Spinal cord (tissue), 10 donors: ENCODE data around the gene DSG2. TPM values are rescaled to one million over a fixed set of nuclear protein-coding genes. Genes with fewer than 3 reads are reported as not detected.
"Not testable (repeated sequence)": the region's sequence is repeated elsewhere in the genome, so short reads cannot be mapped to it uniquely, and the experiment has no call there.

Source experiments
- DNase-seq, 6 donors: peaks; one replicate each; pipeline versions ENCODE4 v3.0.0 to v3.0.0-alpha.2; 2013 to 2015; ENCODE audit warnings: low spot score in 6 of 6, low read depth in 4 of 6
- H3K27ac ChIP-seq: one replicate; pipeline ENCODE4 v1.5.1; 2013; ENCODE audit warnings: low read depth, low read length, control low read depth
- H3K27me3 ChIP-seq: one replicate; pipeline ENCODE4 v1.6.1; 2013; ENCODE audit warnings: low read length; ENCODE audit not compliant: control insufficient read depth, insufficient read depth
- H3K36me3 ChIP-seq: one replicate; pipeline ENCODE4 v1.6.1; 2013; ENCODE audit warnings: low read length; ENCODE audit not compliant: control insufficient read depth, insufficient read depth
- H3K4me1 ChIP-seq: one replicate; pipeline ENCODE4 v1.6.1; 2013; ENCODE audit warnings: low read length; ENCODE audit not compliant: control insufficient read depth, insufficient read depth
- H3K4me3 ChIP-seq: one replicate; pipeline ENCODE4 v1.5.1; 2013; ENCODE audit warnings: low read depth, low read length, control low read depth
- H3K9me3 ChIP-seq: one replicate; pipeline ENCODE4 v1.6.1; 2013; ENCODE audit warnings: low read length; ENCODE audit not compliant: control insufficient read depth, insufficient read depth
- WGBS: methylation state at CpG from one replicate; pipeline ENCODE4 v1.1.5; 2013; ENCODE audit warnings: missing lambda C conversion rate; ENCODE audit not compliant: insufficient coverage; 5-methylcytosine and 5-hydroxymethylcytosine counted together
- polyA plus RNA-seq, 2 donors: library from polyadenylated mRNA; unstranded; fragments of 120-200 nt; gene quantifications; one replicate each; pipeline ENCODE4 v1.2.1, GENCODE V29; 2013; ENCODE audit not compliant: insufficient read length in 2 of 2
- total RNA-seq, 2 donors: library from RNA; depleted of rRNA in 1 of 2; stranded (reverse); fragments of 120-200 nt in 1 of 2; fragments of >200 nt in 1 of 2; gene quantifications; one replicate each; pipeline versions ENCODE4 v1.2.3 to v1.2.4, GENCODE V29; 2013 to 2014
- donor health status: healthy.

DSG2 gene
- total and polyA plus RNA-seq, 4 donors: 1.3 to 34.2 (median 9.3) TPM

- H3K4me1 ChIP-seq: no peaks in the 10 kb centered on the region
- no peak overlapping the region for H3K4me3 ChIP-seq
- no peaks in the 10 kb centered on the region for H3K9me3 ChIP-seq
- H3K36me3 ChIP-seq: no peaks in the 10 kb centered on the region
- DNase-seq: no peak
- WGBS: 95% methylated on average over 7 of the region's 9 CpGs
- no peaks in the 10 kb centered on the region for H3K27me3 ChIP-seq
- H3K27ac ChIP-seq: no peak overlapping the region
Observed at GRCh38 chr18:31487246-31488015, 10.5 kb upstream of the DSG2 start.

GRCh38 chr18:31489311-31489710, 8.7 kb upstream of the DSG2 start:
- H3K9me3 ChIP-seq: no peaks in the 10 kb centered on the region
- H3K4me3 ChIP-seq: no peak overlapping the region
- no peak overlapping the region for H3K27ac ChIP-seq
- WGBS: 100% methylated on average over 1 of the region's 1 CpG
- no peaks in the 10 kb centered on the region for H3K36me3 ChIP-seq
- H3K4me1 ChIP-seq: no peaks in the 10 kb centered on the region
- no peaks in the 10 kb centered on the region for H3K27me3 ChIP-seq
- DNase-seq: no peak

GRCh38 chr18:31490387-31490786, 7.6 kb upstream of the DSG2 start:
- Histone ChIP-seq H3K4me1 (no peaks in the 10 kb centered on the region), H3K27ac (no peak overlapping the region), H3K9me3 (no peaks in the 10 kb centered on the region), H3K36me3 (no peaks in the 10 kb centered on the region), H3K27me3 (no peaks in the 10 kb centered on the region), H3K4me3 (no peak overlapping the region)
- no CpG with 5 or more reads among the region's 1 CpG for WGBS
- no peak for DNase-seq

GRCh38 chr18:31490833-31491232, 7.1 kb upstream of the DSG2 start:
- DNase-seq: no peak
- Histone ChIP-seq H3K27ac (no peak overlapping the region), H3K9me3 (no peaks in the 10 kb centered on the region), H3K36me3 (no peaks in the 10 kb centered on the region), H3K4me3 (no peak overlapping the region), H3K4me1 (no peaks in the 10 kb centered on the region), H3K27me3 (no peaks in the 10 kb centered on the region)

- H3K4me1 ChIP-seq: no peaks in the 10 kb centered on the region
- H3K4me3 ChIP-seq: no peak overlapping the region
- H3K27me3 ChIP-seq: no peaks in the 10 kb centered on the region
- no peak overlapping the region for H3K27ac ChIP-seq
- H3K36me3 ChIP-seq: no peaks in the 10 kb centered on the region
- no peaks in the 10 kb centered on the region for H3K9me3 ChIP-seq
- DNase-seq: no peak
Observed at GRCh38 chr18:31491586-31491985, 6.4 kb upstream of the DSG2 start.

GRCh38 chr18:31492671-31493070, 5.3 kb upstream of the DSG2 start:
- Histone ChIP-seq H3K4me3 (no peak overlapping the region), H3K27me3 (no peaks in the 10 kb centered on the region), H3K36me3 (no peaks in the 10 kb centered on the region), H3K4me1 (peaks cover 4% of the 10 kb centered on the region), H3K9me3 (no peaks in the 10 kb centered on the region), H3K27ac (no peak overlapping the region)
- DNase-seq: no peak
- WGBS: 85% methylated on average over 8 of the region's 9 CpGs

GRCh38 chr18:31493171-31493570, 4.8 kb upstream of the DSG2 start:
- no CpG with 5 or more reads among the region's 7 CpGs for WGBS
- Histone ChIP-seq H3K4me3 (no peak overlapping the region), H3K27ac (no peak overlapping the region), H3K9me3 (no peaks in the 10 kb centered on the region), H3K27me3 (peaks cover 1% of the 10 kb centered on the region), H3K4me1 (peaks cover 7% of the 10 kb centered on the region), H3K36me3 (no peaks in the 10 kb centered on the region)
- no peak for DNase-seq

- Histone ChIP-seq H3K9me3 (no peaks in the 10 kb centered on the region), H3K4me1 (peaks cover 11% of the 10 kb centered on the region), H3K36me3 (no peaks in the 10 kb centered on the region), H3K4me3 (no peak overlapping the region), H3K27me3 (peaks cover 6% of the 10 kb centered on the region), H3K27ac (no peak overlapping the region)
- DNase-seq: no peak
Observed at GRCh38 chr18:31493941-31494340, 4.0 kb upstream of the DSG2 start.

GRCh38 chr18:31494705-31495244, 3.2 kb upstream of the DSG2 start:
- not testable (repeated sequence) for H3K9me3 ChIP-seq, H3K36me3 ChIP-seq, H3K4me3 ChIP-seq, DNase-seq, H3K27ac ChIP-seq
- Histone ChIP-seq H3K27me3 (peaks cover 11% of the 10 kb centered on the region), H3K4me1 (peaks cover 11% of the 10 kb centered on the region)
- whole genome bisulfite sequencing: no CpG with 5 or more reads among the region's 2 CpGs

- H3K4me1 ChIP-seq: peaks cover 11% of the 10 kb centered on the region
- peaks cover 11% of the 10 kb centered on the region for H3K27me3 ChIP-seq
- 17% methylated on average over 17 of the region's 25 CpGs for WGBS
- no peaks in the 10 kb centered on the region for H3K36me3 ChIP-seq
- H3K27ac ChIP-seq: no peak overlapping the region
- no peaks in the 10 kb centered on the region for H3K9me3 ChIP-seq
- DNase-seq: peak in 1 of 6 donors; percentile 7
- H3K4me3 ChIP-seq: peak overlapping the region; percentile 71
Observed at GRCh38 chr18:31497404-31497835, 557 bp upstream of the DSG2 start.
